GM19372 (cell line): ENCODE measurements around the gene ZNF549.

Experiments
- ATAC-seq: cut with Tn5 transposase; IDR thresholded peaks from one replicate; pipeline ENCODE4 v1.9.1; 2021; ENCODE audit warnings: mild to moderate bottlenecking, low read depth, moderate library complexity; ENCODE audit not compliant: unreplicated experiment

Gene ZNF549

GRCh38 chr19:57566396-57567265 lies 39.5 kb downstream of the ZNF549 start:
- ATAC-seq, result no peak

DNA sequence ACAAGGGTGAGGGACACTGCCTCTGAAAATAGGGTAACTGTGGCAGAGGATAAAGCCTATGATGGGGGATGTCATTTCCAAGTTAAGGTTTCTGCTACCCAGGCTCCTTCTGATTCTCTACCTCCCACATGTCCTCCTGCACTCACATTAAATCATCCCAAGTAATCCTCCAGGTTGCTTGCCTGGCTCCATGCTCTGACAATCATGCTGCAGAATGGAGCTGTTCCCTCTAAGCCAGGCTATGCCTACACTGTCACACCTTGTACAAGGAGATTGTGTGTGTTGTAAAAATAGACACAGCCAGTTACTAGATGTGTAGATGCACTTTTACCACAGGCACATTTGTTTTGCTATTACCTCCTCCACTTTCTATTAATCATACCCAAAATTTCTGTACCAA lies 43.6 kb downstream of the ZNF549 start:
- ATAC-seq, result no peak

DNA sequence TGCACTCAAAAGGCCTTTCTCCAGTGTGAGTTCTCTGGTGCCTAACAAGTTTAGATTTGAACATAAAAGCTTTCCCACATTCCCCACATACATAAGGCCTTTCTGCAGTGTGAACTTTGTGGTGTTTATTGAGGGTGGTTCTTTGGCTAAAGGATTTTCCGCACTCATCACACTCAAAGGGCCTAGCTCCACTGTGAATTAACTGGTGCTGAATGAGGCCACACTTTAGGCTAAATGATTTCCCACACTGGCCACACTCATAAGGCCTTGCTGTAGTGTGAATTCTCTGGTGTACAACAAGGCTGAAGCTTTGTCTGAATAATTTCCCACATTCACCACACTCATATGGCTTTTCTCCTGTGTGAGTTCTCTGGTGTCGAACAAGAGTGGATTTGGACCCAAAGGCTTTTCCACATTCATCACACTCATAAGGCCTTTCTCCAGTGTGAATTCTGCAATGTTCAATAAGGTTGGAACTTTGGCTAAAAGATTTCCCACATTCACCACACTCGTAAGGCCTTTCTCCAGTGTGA lies 45.3 kb downstream of the ZNF549 start:
- ATAC-seq, result no peak

DNA sequence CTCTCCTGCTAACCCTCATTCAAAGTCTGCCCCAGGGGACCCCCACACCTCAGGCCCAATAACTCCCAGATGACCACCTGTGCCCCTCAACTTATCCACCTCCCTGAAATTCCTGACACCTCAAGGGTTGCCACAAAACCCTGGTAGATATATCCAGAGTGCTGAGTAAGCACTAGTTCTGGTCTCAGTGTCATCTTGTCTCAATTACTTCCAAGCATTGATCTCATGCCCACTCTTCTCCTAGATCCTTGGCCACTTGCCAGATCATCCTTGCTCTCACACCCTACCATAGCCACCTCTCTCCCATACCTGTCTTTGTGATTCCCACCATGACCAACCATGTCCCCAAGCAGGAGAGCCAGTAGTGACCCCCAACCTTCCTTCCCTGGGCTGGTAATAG lies 49.5 kb downstream of the ZNF549 start:
- no peak for ATAC-seq

DNA sequence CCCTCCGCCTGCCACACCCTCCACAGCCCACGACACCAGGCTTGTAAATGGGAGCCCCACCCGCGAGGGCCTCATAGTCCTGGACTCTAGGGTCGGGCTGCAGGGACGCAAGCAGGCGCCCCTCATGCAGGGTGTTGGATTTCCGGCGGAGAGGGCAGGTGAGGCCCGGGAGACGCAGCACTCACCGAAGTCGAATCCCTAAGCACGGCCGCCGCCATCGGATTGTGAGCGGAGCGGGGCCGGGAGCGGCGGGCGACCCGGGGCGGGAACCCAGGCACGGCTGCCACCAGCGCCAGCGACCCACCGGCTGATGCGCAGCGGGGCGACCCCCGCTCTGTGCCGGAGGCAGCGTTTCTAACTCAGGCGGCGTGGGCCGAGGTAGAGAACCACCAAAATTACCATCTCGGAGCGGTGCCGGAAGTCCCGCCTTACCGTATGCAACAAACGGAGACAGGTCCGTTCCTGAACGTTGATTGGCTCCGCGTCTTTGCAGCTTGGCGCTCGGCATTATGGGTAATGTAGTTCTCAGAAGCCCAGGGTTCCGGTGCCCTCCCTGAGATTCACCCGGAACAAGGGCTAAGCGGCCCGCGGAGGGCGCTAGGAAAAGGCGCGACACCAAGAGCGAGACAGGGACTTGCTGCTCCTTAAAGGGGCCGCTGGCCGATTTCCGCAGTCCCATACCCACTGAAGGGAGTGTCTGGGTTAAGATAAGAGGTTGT lies 51.5 kb downstream of the ZNF549 start, which contains the start of gene ZNF416:
Gene ZNF416, minus strand, starts transcription at position 425 of the 719 bp plus-strand sequence. Its CDS starts 207 bp downstream, at position 218.
- peak; percentile 94 for ATAC-seq

DNA sequence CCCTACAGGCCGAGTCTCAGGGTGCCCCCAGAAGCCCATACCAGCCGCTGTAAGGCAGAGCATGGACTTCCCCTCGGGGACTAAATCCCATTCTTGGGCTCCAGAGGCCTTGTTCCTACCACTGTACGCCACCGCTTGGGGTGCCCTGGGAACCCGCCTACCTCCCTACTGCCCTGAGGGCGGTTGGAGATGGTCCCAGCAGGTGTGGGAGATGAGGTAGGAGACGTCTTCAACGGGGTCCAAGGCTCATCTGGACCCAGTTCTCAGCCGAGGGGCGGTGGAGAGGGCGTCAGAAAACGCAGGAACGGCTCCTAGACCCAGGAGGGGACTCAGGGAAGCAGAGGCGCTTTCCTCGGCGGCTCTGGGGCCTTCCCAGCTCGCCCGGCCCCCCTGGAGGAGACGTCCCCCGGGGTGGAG lies 56.0 kb downstream of the ZNF549 start:
- ATAC-seq, result no peak

DNA sequence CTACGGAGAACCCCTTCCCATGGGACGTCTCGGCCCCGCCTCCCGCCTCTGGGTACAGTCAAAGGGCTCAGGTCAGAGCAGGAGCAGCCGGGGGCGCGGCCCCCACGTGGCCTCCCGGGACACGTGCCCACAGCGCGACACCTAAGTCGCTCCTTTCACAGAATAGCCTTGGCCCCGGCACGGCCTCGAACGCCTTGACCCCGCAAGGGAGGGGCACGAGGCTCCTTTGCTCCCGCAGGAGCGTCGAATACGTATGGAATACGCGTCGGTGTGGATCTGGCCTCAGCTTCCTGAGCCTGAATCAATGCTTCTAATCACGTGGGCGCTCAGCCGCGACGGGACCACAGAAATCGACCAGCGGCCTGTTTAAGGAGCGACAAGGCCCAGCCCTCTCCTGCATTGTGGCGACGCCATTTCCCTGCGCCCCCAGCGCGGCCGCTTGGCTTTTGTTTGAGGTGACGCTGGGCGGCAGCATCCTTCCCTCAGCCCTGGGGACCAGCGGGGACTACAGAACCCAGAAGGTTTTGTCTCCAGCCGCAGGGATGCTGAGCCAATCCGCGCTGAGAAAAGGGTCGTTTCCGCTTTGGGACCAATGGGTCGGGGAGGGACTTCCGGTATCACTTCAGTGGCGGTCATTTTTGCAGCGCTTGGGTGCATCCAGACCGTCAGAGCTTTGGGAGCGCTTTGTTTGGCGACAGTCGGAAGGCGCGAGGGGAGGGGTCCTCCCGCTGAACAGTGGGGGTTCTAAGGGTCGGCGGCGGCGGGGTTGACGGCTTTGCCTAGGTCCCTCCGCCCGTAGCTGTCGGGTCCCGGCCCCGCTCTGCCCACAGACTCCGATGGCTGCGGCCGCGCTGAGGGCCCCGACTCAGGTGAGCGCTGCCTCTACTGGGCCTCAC lies 56.6 kb downstream of the ZNF549 start, which contains the start of gene ZIK1:
Gene ZIK1, plus strand, starts transcription at position 625 of the 896 bp plus-strand sequence. Its CDS starts 212 bp downstream, at position 837.
- peak; percentile 80 for ATAC-seq

- ATAC-seq, result no peak
These were observed 60.4 kb downstream of the ZNF549 start for GRCh38 chr19:57587529-57587928.

DNA sequence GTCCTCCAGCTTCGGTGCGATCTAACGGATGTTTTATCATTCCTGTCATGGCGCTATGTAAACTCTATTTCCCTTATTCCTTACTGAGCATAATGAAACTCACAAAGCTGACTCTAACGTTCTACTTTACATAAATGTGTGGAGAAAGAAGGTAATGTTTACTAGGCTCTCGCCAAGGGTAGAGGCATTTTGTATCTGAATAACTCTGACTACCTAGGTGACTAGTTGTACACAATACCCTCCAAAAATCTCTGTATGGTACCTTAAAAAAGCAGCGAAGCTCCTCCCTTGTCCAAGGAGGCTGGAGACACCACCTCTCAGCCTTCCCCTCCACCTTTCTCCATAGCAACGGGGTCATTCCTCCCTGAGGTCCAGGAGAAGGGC lies 72.2 kb downstream of the ZNF549 start:
- no peak for ATAC-seq

- ATAC-seq, result peak; percentile 97
These were observed 72.7 kb downstream of the ZNF549 start, which contains the start of gene ZNF530 for GRCh38 chr19:57599761-57600383. Gene ZNF530, plus strand, starts transcription at chr19:57599885. Its CDS starts 4,461 bp downstream, at chr19:57604346.

DNA sequence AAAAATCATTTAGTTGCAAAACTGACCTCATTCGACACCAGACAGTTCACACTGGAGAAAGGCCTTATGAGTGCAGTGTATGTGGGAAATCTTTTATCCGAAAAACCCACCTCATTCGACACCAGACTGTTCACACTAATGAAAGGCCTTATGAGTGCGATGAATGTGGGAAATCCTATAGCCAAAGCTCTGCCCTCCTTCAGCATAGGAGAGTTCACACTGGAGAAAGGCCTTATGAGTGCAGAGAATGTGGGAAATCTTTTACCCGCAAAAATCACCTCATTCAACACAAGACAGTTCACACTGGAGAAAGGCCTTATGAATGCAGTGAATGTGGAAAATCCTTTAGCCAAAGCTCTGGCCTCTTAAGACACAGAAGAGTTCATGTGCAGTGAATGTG lies 79.8 kb downstream of the ZNF549 start:
- ATAC-seq, result no peak
